ENCODE results near the gene GRIK5.
A peak's percentile ranks its signal among the peaks of the same experiment; 100 is the strongest.

The GRIK5 gene

DNA sequence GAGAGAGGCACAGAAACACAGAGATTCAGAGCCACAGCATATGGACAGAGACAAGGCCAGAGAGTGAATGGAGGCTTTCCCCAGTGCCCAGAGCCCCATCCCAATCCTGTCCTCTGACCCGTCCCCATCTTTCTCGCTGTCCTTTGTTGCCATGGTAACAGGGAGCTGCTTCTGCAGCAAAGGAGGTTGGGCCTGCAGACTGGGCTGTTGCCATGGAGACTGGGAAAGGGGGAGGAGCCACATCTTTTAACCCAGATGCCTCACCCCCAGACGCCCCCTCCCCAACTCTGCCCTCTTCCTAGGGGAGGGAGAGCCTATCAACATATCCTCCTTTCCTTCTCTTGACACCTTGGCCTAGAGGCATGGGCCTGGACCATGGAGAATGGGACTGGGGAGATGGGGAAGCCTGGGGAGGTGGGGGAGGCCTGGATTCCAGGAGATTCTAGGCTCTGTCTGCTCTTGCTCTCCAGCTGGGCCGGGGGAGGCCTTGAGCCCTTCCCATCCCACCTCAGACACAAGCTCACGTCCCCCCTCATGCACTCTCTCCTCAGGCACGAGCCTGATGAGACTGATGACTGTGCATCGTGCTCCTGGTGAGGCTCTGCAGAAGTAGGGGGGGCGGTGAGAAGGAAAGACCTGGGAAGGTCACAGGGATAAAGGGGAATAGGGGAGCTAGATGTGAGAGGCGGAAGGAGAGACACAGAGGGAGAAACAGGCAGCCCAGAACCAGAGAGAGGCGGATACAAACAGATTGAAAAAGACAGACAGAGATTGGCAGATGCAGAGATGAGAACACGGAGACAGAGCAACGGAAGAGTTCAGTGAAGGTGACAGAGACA, 73.8 kb downstream of the GRIK5 start:
- Histone ChIP-seq H3K27ac (ENCODE audit: low read depth, low read length, poor library complexity, severe bottlenecking) (no peak overlapping the region), H3K4me1 (ENCODE audit: insufficient read depth, low read length, severe bottlenecking) (peaks cover 24% of the 10 kb centered on the region), H3K27me3 (ENCODE audit: insufficient read depth, low read length) (peaks cover 14% of the 10 kb centered on the region; the same call in 1 of the 2 replicates), H3K9me3 (ENCODE audit: low read length) (no peaks in the 10 kb centered on the region), H2AFZ (ENCODE audit: low read length) (no peak overlapping the region), H3K9ac (ENCODE audit: low read length) (no peak overlapping the region), H3F3A (ENCODE audit: insufficient read depth, low read length) (no peaks in the 10 kb centered on the region), H3K9me2 (ENCODE audit: low read depth, low read length) (no peaks in the 10 kb centered on the region), H3K36me3 (ENCODE audit: insufficient read depth, low read length) (no peaks in the 10 kb centered on the region), H3K79me2 (ENCODE audit: insufficient read depth, low read length) (no peaks in the 10 kb centered on the region), H3K4me2 (ENCODE audit: low read length) (no peak overlapping the region), H4K20me1 (ENCODE audit: insufficient read depth, low read length) (no peaks in the 10 kb centered on the region), H3K4me3 (ENCODE audit: low read depth, low read length, poor library complexity, severe bottlenecking) (no peak overlapping the region)
- no peak for TF ChIP-seq EZH2 (IDR thresholded peaks at IDR 0.05; ENCODE audit: borderline replicate concordance, low read length)

DNA sequence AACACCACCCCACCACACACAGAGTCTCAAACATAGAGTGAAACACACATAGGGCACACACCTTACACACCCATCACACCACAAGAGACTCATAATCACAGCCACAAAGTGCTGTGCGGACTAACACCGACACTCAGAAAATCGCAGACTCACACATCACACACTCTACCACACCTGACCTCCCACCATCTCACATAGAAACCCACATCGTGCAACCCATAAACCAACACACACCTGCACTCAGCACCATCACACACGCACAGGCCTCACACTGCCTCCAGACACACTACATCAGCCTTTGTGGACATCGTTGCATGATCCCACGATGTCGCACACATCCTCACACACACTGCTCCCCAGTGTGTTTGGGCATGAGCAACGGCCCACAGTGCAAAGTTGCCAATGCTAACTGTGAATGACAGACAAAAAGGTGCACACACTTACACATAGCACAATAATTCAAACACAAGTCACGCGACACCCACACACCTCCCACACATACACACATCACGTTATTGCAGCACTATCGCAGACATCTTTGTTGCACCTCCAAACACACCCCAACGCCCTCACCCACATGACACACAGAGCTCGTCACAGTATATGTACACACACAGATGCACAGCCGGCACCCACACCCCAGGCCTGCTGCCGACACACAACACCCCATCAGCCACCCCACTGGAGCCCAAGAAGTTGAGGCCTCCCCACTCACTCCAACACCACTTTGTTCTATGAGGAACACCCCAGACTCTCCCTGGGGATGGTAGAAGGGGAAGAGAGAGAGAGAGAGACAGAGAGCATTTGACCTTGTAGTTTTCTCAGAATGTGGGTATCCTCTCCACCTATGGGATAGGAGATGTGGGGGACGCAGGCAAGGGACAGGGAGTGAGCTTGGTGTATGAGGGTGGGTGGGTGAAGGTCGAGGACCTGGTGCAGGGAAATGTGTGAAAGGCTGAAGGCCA, 74.7 kb downstream of the GRIK5 start:
- peaks cover 8% of the 10 kb centered on the region; the same call in 1 of the 2 replicates for H3K27me3 ChIP-seq (ENCODE audit: insufficient read depth, low read length)
- H3K4me2 ChIP-seq (ENCODE audit: low read length) = no peak overlapping the region
- H3K9me2 ChIP-seq (ENCODE audit: low read depth, low read length) = no peaks in the 10 kb centered on the region
- H3K36me3 ChIP-seq (ENCODE audit: insufficient read depth, low read length) = no peaks in the 10 kb centered on the region
- H3K4me1 ChIP-seq (ENCODE audit: insufficient read depth, low read length, severe bottlenecking) = peaks cover 24% of the 10 kb centered on the region
- H4K20me1 ChIP-seq (ENCODE audit: insufficient read depth, low read length) = no peaks in the 10 kb centered on the region
- H3F3A ChIP-seq (ENCODE audit: insufficient read depth, low read length) = no peaks in the 10 kb centered on the region
- H3K79me2 ChIP-seq (ENCODE audit: insufficient read depth, low read length) = no peaks in the 10 kb centered on the region
- H3K27ac ChIP-seq (ENCODE audit: low read depth, low read length, poor library complexity, severe bottlenecking) = no peak overlapping the region
- no peak for TF ChIP-seq EZH2 (IDR thresholded peaks at IDR 0.05; ENCODE audit: borderline replicate concordance, low read length)
- TF ChIP-seq, protein P1, sequence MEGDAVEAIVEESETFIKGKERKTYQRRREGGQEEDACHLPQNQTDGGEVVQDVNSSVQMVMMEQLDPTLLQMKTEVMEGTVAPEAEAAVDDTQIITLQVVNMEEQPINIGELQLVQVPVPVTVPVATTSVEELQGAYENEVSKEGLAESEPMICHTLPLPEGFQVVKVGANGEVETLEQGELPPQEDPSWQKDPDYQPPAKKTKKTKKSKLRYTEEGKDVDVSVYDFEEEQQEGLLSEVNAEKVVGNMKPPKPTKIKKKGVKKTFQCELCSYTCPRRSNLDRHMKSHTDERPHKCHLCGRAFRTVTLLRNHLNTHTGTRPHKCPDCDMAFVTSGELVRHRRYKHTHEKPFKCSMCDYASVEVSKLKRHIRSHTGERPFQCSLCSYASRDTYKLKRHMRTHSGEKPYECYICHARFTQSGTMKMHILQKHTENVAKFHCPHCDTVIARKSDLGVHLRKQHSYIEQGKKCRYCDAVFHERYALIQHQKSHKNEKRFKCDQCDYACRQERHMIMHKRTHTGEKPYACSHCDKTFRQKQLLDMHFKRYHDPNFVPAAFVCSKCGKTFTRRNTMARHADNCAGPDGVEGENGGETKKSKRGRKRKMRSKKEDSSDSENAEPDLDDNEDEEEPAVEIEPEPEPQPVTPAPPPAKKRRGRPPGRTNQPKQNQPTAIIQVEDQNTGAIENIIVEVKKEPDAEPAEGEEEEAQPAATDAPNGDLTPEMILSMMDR (IDR thresholded peaks at IDR 0.05; ENCODE audit: low read length) = no peak
- no peak overlapping the region for H2AFZ ChIP-seq (ENCODE audit: low read length)
- H3K9me3 ChIP-seq (ENCODE audit: low read length) = no peaks in the 10 kb centered on the region
- H3K9ac ChIP-seq (ENCODE audit: low read length) = no peak overlapping the region
- no peak overlapping the region for H3K4me3 ChIP-seq (ENCODE audit: low read depth, low read length, poor library complexity, severe bottlenecking)

DNA sequence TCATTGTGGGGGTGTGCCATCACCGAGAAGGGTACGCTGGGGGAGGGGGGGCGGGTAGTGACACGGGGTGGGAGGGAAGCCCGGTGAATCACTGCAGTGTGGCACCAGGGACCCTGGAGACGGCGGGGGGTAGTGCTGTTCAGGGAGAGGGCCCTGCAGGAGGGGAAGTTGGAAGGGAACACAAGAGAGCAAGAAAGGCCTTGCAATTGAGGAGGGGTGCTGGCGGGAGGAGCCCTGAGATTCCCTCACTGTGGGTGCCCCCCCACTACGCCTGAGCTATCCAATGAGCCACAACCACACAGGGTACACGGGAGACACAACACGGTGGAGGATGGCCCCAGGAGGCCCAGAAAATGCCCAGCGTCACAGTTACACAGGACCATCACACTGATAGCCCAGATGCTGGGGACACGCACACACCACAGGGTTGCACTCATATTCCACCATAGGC, 75.5 kb downstream of the GRIK5 start:
- H3K4me1 ChIP-seq (ENCODE audit: insufficient read depth, low read length, severe bottlenecking) = peaks cover 24% of the 10 kb centered on the region
- H3F3A ChIP-seq (ENCODE audit: insufficient read depth, low read length) = no peaks in the 10 kb centered on the region
- 0 out of 2 replicates have a peak, but pooled peaks cover 5% of the 10 kb centered on the region for H3K27me3 ChIP-seq (ENCODE audit: insufficient read depth, low read length)
- no peak overlapping the region for H3K27ac ChIP-seq (ENCODE audit: low read depth, low read length, poor library complexity, severe bottlenecking)
- H4K20me1 ChIP-seq (ENCODE audit: insufficient read depth, low read length) = no peaks in the 10 kb centered on the region
- no peaks in the 10 kb centered on the region for H3K36me3 ChIP-seq (ENCODE audit: insufficient read depth, low read length)
- H2AFZ ChIP-seq (ENCODE audit: low read length) = no peak overlapping the region
- peak overlapping the region; percentile 95 for H3K4me3 ChIP-seq (ENCODE audit: low read depth, low read length, poor library complexity, severe bottlenecking)
- H3K9me2 ChIP-seq (ENCODE audit: low read depth, low read length) = no peaks in the 10 kb centered on the region
- no peaks in the 10 kb centered on the region for H3K9me3 ChIP-seq (ENCODE audit: low read length)
- no peaks in the 10 kb centered on the region for H3K79me2 ChIP-seq (ENCODE audit: insufficient read depth, low read length)
- TF ChIP-seq EZH2 (IDR thresholded peaks at IDR 0.05; ENCODE audit: borderline replicate concordance, low read length) = no peak
- peak overlapping the region; percentile 87; the same call in 1 of the 2 replicates for H3K9ac ChIP-seq (ENCODE audit: low read length)
- H3K4me2 ChIP-seq (ENCODE audit: low read length) = peak overlapping the region; percentile 94

Measured in OCI-LY1 (cell line).